ENCODE data around the gene CSNK2A3.

The CSNK2A3 gene

GRCh38 chr11:11332141-11332710, 20.8 kb downstream of the CSNK2A3 start:
- no peak for DNase-seq

GRCh38 chr11:11329062-11329806, 23.8 kb downstream of the CSNK2A3 start:
- DNase-seq: no peak

GRCh38 chr11:11324090-11324489, 29.0 kb downstream of the CSNK2A3 start:
- no peak for DNase-seq

- DNase-seq: no peak
Observed at GRCh38 chr11:11322101-11322500, 30.9 kb downstream of the CSNK2A3 start.

- no peak for DNase-seq
Observed at GRCh38 chr11:11320825-11321224, 32.2 kb downstream of the CSNK2A3 start.

- no peak for DNase-seq
Observed at GRCh38 chr11:11318961-11319360, 34.1 kb downstream of the CSNK2A3 start.

GRCh38 chr11:11318461-11318860, 34.6 kb downstream of the CSNK2A3 start:
- no peak for DNase-seq

- DNase-seq: no peak
Observed at GRCh38 chr11:11316651-11317230, 36.3 kb downstream of the CSNK2A3 start.

- no peak for DNase-seq
Observed at GRCh38 chr11:11313902-11314692, 39.0 kb downstream of the CSNK2A3 start.

- DNase-seq: no peak
Observed at GRCh38 chr11:11313426-11313825, 39.6 kb downstream of the CSNK2A3 start.

GRCh38 chr11:11312738-11313137, 40.3 kb downstream of the CSNK2A3 start:
- DNase-seq: no peak

- DNase-seq: no peak
Observed at GRCh38 chr11:11311169-11311568, 41.9 kb downstream of the CSNK2A3 start.

GRCh38 chr11:11309906-11310305, 43.1 kb downstream of the CSNK2A3 start:
- DNase-seq: no peak

GRCh38 chr11:11308249-11308648, 44.8 kb downstream of the CSNK2A3 start:
- DNase-seq: no peak

- DNase-seq: no peak
Observed at GRCh38 chr11:11306855-11307254, 46.2 kb downstream of the CSNK2A3 start.

- no peak for DNase-seq
Observed at GRCh38 chr11:11304550-11304949, 48.5 kb downstream of the CSNK2A3 start.

- no peak for DNase-seq
Observed at GRCh38 chr11:11302565-11302964, 50.5 kb downstream of the CSNK2A3 start.
